Parathyroid adenoma (tissue), 2 donors: ENCODE measurements around the gene LYL1.

Experiments
- H2AFZ ChIP-seq: fragments of 300-600 bp; sonication (generic); one replicate; pipeline ENCODE4 v1.7.0; 2017; ENCODE audit warnings: antibody characterized with exemption, mild to moderate bottlenecking
- H3K27ac ChIP-seq: fragments of 300-600 bp; sonication (generic); one replicate; pipeline ENCODE4 v1.7.0; 2017
- H3K27me3 ChIP-seq: fragments of 300-600 bp; sonication (generic); one replicate; pipeline ENCODE4 v1.7.0; 2017; ENCODE audit warnings: low read length; ENCODE audit not compliant: control insufficient read depth, insufficient read depth
- H3K36me3 ChIP-seq: fragments of 300-600 bp; sonication (generic); one replicate; pipeline ENCODE4 v1.7.0; 2017; ENCODE audit warnings: low read length; ENCODE audit not compliant: control insufficient read depth, insufficient read depth
- H3K4me1 ChIP-seq: fragments of 300-600 bp; sonication (generic); one replicate; pipeline ENCODE4 v1.7.0; 2017; ENCODE audit warnings: control low read depth
- H3K4me2 ChIP-seq: fragments of 300-600 bp; sonication (generic); one replicate; pipeline ENCODE4 v1.7.0; 2017; ENCODE audit warnings: low read length
- H3K4me3 ChIP-seq: fragments of 300-600 bp; sonication (generic); one replicate; pipeline ENCODE4 v1.7.0; 2017; ENCODE audit warnings: low read depth, low read length
- H3K79me2 ChIP-seq: fragments of 300-600 bp; sonication (generic); one replicate; pipeline ENCODE4 v1.7.0; 2017; ENCODE audit warnings: control low read depth
- H3K9ac ChIP-seq: fragments of 300-600 bp; sonication (generic); one replicate; pipeline ENCODE4 v1.7.0; 2017; ENCODE audit warnings: mild to moderate bottlenecking
- H3K9me3 ChIP-seq: fragments of 300-600 bp; sonication (generic); one replicate; pipeline ENCODE4 v1.7.0; 2017; ENCODE audit warnings: low read length; ENCODE audit not compliant: control insufficient read depth
- CTCF ChIP-seq: fragments of 300-600 bp; sonication (generic); IDR thresholded peaks from one replicate; pipeline ENCODE4 v1.7.0; 2017; ENCODE audit warnings: antibody characterized with exemption, mild to moderate bottlenecking
- donor health status: primary hyperparathyroidism.

LYL1 gene

GRCh38 chr19:13090511-13091231, 12.0 kb downstream of the LYL1 start:
- Histone ChIP-seq H3K27ac (no peak overlapping the region), H3K4me1 (no peaks in the 10 kb centered on the region), H3K4me3 (no peak overlapping the region), H3K36me3 (no peaks in the 10 kb centered on the region), H3K4me2 (no peak overlapping the region), H3K9me3 (no peaks in the 10 kb centered on the region), H3K9ac (no peak overlapping the region), H3K27me3 (no peaks in the 10 kb centered on the region), H3K79me2 (no peaks in the 10 kb centered on the region), H2AFZ (no peak overlapping the region)
- no peak for TF ChIP-seq CTCF

- no peaks in the 10 kb centered on the region for H3K4me1 ChIP-seq
- H3K4me2 ChIP-seq: no peak overlapping the region
- H3K9me3 ChIP-seq: no peaks in the 10 kb centered on the region
- H3K27ac ChIP-seq: no peak overlapping the region
- TF ChIP-seq CTCF: no peak
- no peak overlapping the region for H3K9ac ChIP-seq
- H3K79me2 ChIP-seq: no peaks in the 10 kb centered on the region
- H2AFZ ChIP-seq: no peak overlapping the region
- H3K4me3 ChIP-seq: no peak overlapping the region
- no peaks in the 10 kb centered on the region for H3K36me3 ChIP-seq
- H3K27me3 ChIP-seq: no peaks in the 10 kb centered on the region
These were observed 12.7 kb downstream of the LYL1 start for GRCh38 chr19:13089857-13090507.

GRCh38 chr19:13089139-13089856, 13.4 kb downstream of the LYL1 start:
- no peak overlapping the region for H2AFZ ChIP-seq
- H3K4me1 ChIP-seq: no peaks in the 10 kb centered on the region
- no peak overlapping the region for H3K4me3 ChIP-seq
- no peak overlapping the region for H3K4me2 ChIP-seq
- H3K9me3 ChIP-seq: no peaks in the 10 kb centered on the region
- TF ChIP-seq CTCF: no peak
- H3K27ac ChIP-seq: no peak overlapping the region
- H3K36me3 ChIP-seq: no peaks in the 10 kb centered on the region
- no peaks in the 10 kb centered on the region for H3K79me2 ChIP-seq
- H3K27me3 ChIP-seq: no peaks in the 10 kb centered on the region
- no peak overlapping the region for H3K9ac ChIP-seq

- no peak overlapping the region for H3K4me2 ChIP-seq
- H3K27ac ChIP-seq: no peak overlapping the region
- no peak for TF ChIP-seq CTCF
- H3K4me3 ChIP-seq: no peak overlapping the region
- H3K36me3 ChIP-seq: no peaks in the 10 kb centered on the region
- no peak overlapping the region for H2AFZ ChIP-seq
- no peaks in the 10 kb centered on the region for H3K79me2 ChIP-seq
- no peaks in the 10 kb centered on the region for H3K9me3 ChIP-seq
- H3K4me1 ChIP-seq: no peaks in the 10 kb centered on the region
- no peak overlapping the region for H3K9ac ChIP-seq
- no peaks in the 10 kb centered on the region for H3K27me3 ChIP-seq
These were observed 14.7 kb downstream of the LYL1 start for GRCh38 chr19:13087795-13088537.
